H1 (cell line): ENCODE measurements around the gene PCDHGA1. TPM values are rescaled to one million over a fixed set of nuclear protein-coding genes. Genes with fewer than 3 reads are reported as not detected.

ENCODE experiments used
- POLR2AphosphoS5 ChIP-seq: IDR thresholded peaks from 2 replicates; pipeline ENCODE4 v1.6.1; 2011; ENCODE audit warnings: low read depth, low read length
- polyA plus RNA-seq, 7 experiments: library from polyadenylated mRNA; depleted of rRNA in 3 of 7; stranded (reverse) in 5 of 7; unstranded in 2 of 7; fragments of >200 nt in 5 of 7; fragments of 200-250 nt in 2 of 7; gene quantifications; 1 replicate in 5 of 7; 2 replicates in 1 of 7; 4 replicates in 1 of 7; pipeline versions ENCODE4 v1.2.1 to v1.2.3, GENCODE V29; 2011 to 2013; ENCODE audit warnings: missing spikeins in 2 of 7, mixed read lengths in 2 of 7
- total RNA-seq: library from RNA; stranded (reverse); fragmentation: NEBNext Ultra II Directional; extraction: Animal tissue kit (Norgen Biotek cat#: 25700); gene quantifications from 2 replicates; pipeline ENCODE4 v1.2.1, GENCODE V29; 2021
- TF ChIP-seq, protein P1 (sequence below): fragments of 300-600 bp; sonication (generic); IDR thresholded peaks from 2 replicates; pipeline ENCODE4 v1.7.1; 2012; ENCODE audit warnings: low read length, moderate library complexity, mild to moderate bottlenecking, inconsistent platforms; ENCODE audit not compliant: insufficient replicate concordance

The PCDHGA1 gene
- total and polyA plus RNA-seq, 2 of the 8 experiments (the other 6 are each of a cell fraction or from before 2014, with no cell fraction given): 0.57 to 0.89 TPM

DNA sequence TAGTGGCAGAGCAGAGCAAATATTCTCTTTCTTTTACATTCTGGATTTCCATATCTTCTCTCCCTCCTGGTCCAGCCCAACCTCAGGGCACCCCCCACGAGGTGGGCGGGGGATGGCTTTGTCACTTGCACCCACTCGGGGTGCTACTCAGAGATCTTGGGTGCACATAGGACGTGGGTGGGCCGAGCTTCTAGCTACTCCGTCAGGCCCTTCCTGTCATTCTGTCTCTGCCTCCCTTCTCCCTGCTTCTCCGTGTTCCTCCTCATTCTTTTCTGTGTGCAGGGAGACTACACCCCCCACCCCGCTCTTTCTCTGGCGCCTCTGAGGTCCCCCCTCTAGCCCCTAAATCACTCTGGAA lies 178.1 kb downstream of the PCDHGA1 start (continued):
- TF ChIP-seq, protein P1, sequence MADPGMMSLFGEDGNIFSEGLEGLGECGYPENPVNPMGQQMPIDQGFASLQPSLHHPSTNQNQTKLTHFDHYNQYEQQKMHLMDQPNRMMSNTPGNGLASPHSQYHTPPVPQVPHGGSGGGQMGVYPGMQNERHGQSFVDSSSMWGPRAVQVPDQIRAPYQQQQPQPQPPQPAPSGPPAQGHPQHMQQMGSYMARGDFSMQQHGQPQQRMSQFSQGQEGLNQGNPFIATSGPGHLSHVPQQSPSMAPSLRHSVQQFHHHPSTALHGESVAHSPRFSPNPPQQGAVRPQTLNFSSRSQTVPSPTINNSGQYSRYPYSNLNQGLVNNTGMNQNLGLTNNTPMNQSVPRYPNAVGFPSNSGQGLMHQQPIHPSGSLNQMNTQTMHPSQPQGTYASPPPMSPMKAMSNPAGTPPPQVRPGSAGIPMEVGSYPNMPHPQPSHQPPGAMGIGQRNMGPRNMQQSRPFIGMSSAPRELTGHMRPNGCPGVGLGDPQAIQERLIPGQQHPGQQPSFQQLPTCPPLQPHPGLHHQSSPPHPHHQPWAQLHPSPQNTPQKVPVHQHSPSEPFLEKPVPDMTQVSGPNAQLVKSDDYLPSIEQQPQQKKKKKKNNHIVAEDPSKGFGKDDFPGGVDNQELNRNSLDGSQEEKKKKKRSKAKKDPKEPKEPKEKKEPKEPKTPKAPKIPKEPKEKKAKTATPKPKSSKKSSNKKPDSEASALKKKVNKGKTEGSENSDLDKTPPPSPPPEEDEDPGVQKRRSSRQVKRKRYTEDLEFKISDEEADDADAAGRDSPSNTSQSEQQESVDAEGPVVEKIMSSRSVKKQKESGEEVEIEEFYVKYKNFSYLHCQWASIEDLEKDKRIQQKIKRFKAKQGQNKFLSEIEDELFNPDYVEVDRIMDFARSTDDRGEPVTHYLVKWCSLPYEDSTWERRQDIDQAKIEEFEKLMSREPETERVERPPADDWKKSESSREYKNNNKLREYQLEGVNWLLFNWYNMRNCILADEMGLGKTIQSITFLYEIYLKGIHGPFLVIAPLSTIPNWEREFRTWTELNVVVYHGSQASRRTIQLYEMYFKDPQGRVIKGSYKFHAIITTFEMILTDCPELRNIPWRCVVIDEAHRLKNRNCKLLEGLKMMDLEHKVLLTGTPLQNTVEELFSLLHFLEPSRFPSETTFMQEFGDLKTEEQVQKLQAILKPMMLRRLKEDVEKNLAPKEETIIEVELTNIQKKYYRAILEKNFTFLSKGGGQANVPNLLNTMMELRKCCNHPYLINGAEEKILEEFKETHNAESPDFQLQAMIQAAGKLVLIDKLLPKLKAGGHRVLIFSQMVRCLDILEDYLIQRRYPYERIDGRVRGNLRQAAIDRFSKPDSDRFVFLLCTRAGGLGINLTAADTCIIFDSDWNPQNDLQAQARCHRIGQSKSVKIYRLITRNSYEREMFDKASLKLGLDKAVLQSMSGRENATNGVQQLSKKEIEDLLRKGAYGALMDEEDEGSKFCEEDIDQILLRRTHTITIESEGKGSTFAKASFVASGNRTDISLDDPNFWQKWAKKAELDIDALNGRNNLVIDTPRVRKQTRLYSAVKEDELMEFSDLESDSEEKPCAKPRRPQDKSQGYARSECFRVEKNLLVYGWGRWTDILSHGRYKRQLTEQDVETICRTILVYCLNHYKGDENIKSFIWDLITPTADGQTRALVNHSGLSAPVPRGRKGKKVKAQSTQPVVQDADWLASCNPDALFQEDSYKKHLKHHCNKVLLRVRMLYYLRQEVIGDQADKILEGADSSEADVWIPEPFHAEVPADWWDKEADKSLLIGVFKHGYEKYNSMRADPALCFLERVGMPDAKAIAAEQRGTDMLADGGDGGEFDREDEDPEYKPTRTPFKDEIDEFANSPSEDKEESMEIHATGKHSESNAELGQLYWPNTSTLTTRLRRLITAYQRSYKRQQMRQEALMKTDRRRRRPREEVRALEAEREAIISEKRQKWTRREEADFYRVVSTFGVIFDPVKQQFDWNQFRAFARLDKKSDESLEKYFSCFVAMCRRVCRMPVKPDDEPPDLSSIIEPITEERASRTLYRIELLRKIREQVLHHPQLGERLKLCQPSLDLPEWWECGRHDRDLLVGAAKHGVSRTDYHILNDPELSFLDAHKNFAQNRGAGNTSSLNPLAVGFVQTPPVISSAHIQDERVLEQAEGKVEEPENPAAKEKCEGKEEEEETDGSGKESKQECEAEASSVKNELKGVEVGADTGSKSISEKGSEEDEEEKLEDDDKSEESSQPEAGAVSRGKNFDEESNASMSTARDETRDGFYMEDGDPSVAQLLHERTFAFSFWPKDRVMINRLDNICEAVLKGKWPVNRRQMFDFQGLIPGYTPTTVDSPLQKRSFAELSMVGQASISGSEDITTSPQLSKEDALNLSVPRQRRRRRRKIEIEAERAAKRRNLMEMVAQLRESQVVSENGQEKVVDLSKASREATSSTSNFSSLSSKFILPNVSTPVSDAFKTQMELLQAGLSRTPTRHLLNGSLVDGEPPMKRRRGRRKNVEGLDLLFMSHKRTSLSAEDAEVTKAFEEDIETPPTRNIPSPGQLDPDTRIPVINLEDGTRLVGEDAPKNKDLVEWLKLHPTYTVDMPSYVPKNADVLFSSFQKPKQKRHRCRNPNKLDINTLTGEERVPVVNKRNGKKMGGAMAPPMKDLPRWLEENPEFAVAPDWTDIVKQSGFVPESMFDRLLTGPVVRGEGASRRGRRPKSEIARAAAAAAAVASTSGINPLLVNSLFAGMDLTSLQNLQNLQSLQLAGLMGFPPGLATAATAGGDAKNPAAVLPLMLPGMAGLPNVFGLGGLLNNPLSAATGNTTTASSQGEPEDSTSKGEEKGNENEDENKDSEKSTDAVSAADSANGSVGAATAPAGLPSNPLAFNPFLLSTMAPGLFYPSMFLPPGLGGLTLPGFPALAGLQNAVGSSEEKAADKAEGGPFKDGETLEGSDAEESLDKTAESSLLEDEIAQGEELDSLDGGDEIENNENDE: no peak
- no peak for TF ChIP-seq POLR2AphosphoS5
